Endodermal cell (in vitro differentiated cells): Measurements from ENCODE around the gene TRIB2. TPM values are rescaled to one million over a fixed set of nuclear protein-coding genes. Genes with fewer than 3 reads are reported as not detected.

Experiments
- DNase-seq: peaks from one replicate; pipeline ENCODE4 v3.0.0-alpha.2; 2017
- H3K27ac ChIP-seq: 2 replicates; pipeline ENCODE4 v1.5.1; 2013; ENCODE audit warnings: mild to moderate bottlenecking, low read depth, low read length, moderate library complexity
- H3K27me3 ChIP-seq: 2 replicates; pipeline ENCODE4 v1.6.1; 2013; ENCODE audit warnings: mild to moderate bottlenecking, low read length, moderate library complexity; ENCODE audit not compliant: insufficient read depth, control insufficient read depth, poor library complexity, severe bottlenecking
- H3K36me3 ChIP-seq: 2 replicates; pipeline ENCODE4 v1.7.0; 2013; ENCODE audit warnings: mild to moderate bottlenecking, low read length, moderate library complexity; ENCODE audit not compliant: control insufficient read depth, insufficient read depth
- H3K4me1 ChIP-seq: one replicate; pipeline ENCODE4 v1.7.0; 2013; ENCODE audit warnings: low read length; ENCODE audit not compliant: control insufficient read depth, insufficient read depth
- H3K4me3 ChIP-seq: 2 replicates; pipeline ENCODE4 v1.5.1; 2013; ENCODE audit warnings: mild to moderate bottlenecking, low read length, moderate library complexity
- H3K9ac ChIP-seq: 2 replicates; pipeline ENCODE4 v1.6.1; 2013; ENCODE audit warnings: mild to moderate bottlenecking, low read length, moderate library complexity; ENCODE audit not compliant: poor library complexity, severe bottlenecking; ENCODE audit errors: extremely low read depth
- H3K9me3 ChIP-seq: 2 replicates; pipeline ENCODE4 v1.6.1; 2013; ENCODE audit warnings: mild to moderate bottlenecking, low read length, moderate library complexity; ENCODE audit not compliant: control insufficient read depth
- H3K27ac Mint-ChIP-seq: 2 replicates; pipeline ENCODE4 v1.8.0; 2020; ENCODE audit warnings: mixed read lengths
- H3K27me3 Mint-ChIP-seq: 2 replicates; pipeline ENCODE4 v1.8.0; 2021; ENCODE audit warnings: mild to moderate bottlenecking, mixed read lengths; ENCODE audit not compliant: insufficient read depth
- H3K36me3 Mint-ChIP-seq: 2 replicates; pipeline ENCODE4 v1.8.0; 2020; ENCODE audit warnings: low read depth, mixed read lengths
- H3K4me1 Mint-ChIP-seq: 2 replicates; pipeline ENCODE4 v1.8.0; 2020; ENCODE audit warnings: mixed read lengths
- H3K4me3 Mint-ChIP-seq: 2 replicates; pipeline ENCODE4 v1.8.0; 2020; ENCODE audit warnings: mild to moderate bottlenecking, moderate library complexity, mixed read lengths
- H3K9me3 Mint-ChIP-seq: 2 replicates; pipeline ENCODE4 v1.8.0; 2020; ENCODE audit warnings: mild to moderate bottlenecking, mixed read lengths
- CTCF ChIP-seq: fragments of 200-600 bp; sonication (generic); conservative IDR thresholded peaks from 2 replicates; pipeline ENCODE4 v1.5.0; 2021; ENCODE audit warnings: antibody characterized with exemption, mild to moderate bottlenecking
- WGBS, 2 experiments: methylation state at CpG; one replicate each; pipeline versions ENCODE4 v1.1.5 to v1.1.7; 2013; ENCODE audit warnings: missing lambda C conversion rate in 2 of 2, mixed read lengths in 1 of 2; ENCODE audit not compliant: insufficient coverage in 1 of 2, insufficient read length in 1 of 2; 5-methylcytosine and 5-hydroxymethylcytosine counted together
- total RNA-seq, 2 donors: library from RNA; stranded (reverse); fragmentation: NEBNext Ultra II Directional in 1 of 2; extraction: Animal tissue kit (Norgen Biotek cat#: 25700) in 1 of 2; gene quantifications; 2 replicates in 1 of 2; 3 replicates in 1 of 2; pipeline ENCODE4 v1.2.1, GENCODE V29; 2021

The TRIB2 gene
- total RNA-seq, 2 donors from 2014 or later: 23.8 to 29.8 TPM

- Mint-ChIP-seq H3K36me3 (no peaks in the 10 kb centered on the region), H3K4me1 (no peaks in the 10 kb centered on the region), H3K27ac (no peak overlapping the region), H3K4me3 (no peak overlapping the region), H3K9me3 (no peaks in the 10 kb centered on the region), H3K27me3 (no peaks in the 10 kb centered on the region)
- H3K36me3 ChIP-seq: no peaks in the 10 kb centered on the region
- no peak for TF ChIP-seq CTCF
- WGBS, 2 experiments: 89 to 100% methylated on average over 1 of the region's 1 CpG
- H3K9me3 ChIP-seq: no peaks in the 10 kb centered on the region
- H3K4me1 ChIP-seq: no peaks in the 10 kb centered on the region
- H3K27ac ChIP-seq: no peak overlapping the region
- DNase-seq: no peak
- no peak overlapping the region for H3K4me3 ChIP-seq
- no peak overlapping the region for H3K9ac ChIP-seq
- no peaks in the 10 kb centered on the region for H3K27me3 ChIP-seq
These were observed 11.5 kb upstream of the TRIB2 start for GRCh38 chr2:12705230-12705629.

- Mint-ChIP-seq H3K4me3 (no peak overlapping the region), H3K27me3 (no peaks in the 10 kb centered on the region), H3K4me1 (no peaks in the 10 kb centered on the region), H3K27ac (no peak overlapping the region), H3K36me3 (no peaks in the 10 kb centered on the region), H3K9me3 (no peaks in the 10 kb centered on the region)
- Histone ChIP-seq H3K36me3 (no peaks in the 10 kb centered on the region), H3K27ac (no peak overlapping the region), H3K4me3 (no peak overlapping the region), H3K9ac (no peak overlapping the region), H3K4me1 (no peaks in the 10 kb centered on the region), H3K27me3 (no peaks in the 10 kb centered on the region), H3K9me3 (no peaks in the 10 kb centered on the region)
- TF ChIP-seq CTCF: no peak
- DNase-seq: no peak
- 90 to 93% methylated on average over 2 of the region's 2 CpGs for WGBS, 2 experiments
These were observed 11.0 kb upstream of the TRIB2 start for GRCh38 chr2:12705742-12706141.

- no peaks in the 10 kb centered on the region for H3K9me3 Mint-ChIP-seq
- Histone ChIP-seq H3K36me3 (no peaks in the 10 kb centered on the region), H3K27me3 (no peaks in the 10 kb centered on the region), H3K27ac (no peak overlapping the region), H3K4me3 (no peak overlapping the region), H3K9me3 (no peaks in the 10 kb centered on the region), H3K9ac (no peak overlapping the region), H3K4me1 (no peaks in the 10 kb centered on the region)
- no peak for TF ChIP-seq CTCF
- no peaks in the 10 kb centered on the region for H3K36me3 Mint-ChIP-seq
- H3K4me3 Mint-ChIP-seq: no peak overlapping the region
- DNase-seq: no peak
- no peaks in the 10 kb centered on the region for H3K27me3 Mint-ChIP-seq
- WGBS, 2 experiments: 84 to 94% methylated on average over 5 to 8 of the region's 8 CpGs
- H3K27ac Mint-ChIP-seq: no peak overlapping the region
- no peaks in the 10 kb centered on the region for H3K4me1 Mint-ChIP-seq
These were observed 8.1 kb upstream of the TRIB2 start for GRCh38 chr2:12708508-12709206.
